Activated CD8-positive, alpha-beta memory T cell treated with anti-CD3 and anti-CD28 coated beads for 36 hours (primary cell): ENCODE data around the gene OR2A25. TPM values are rescaled to one million over a fixed set of nuclear protein-coding genes. Genes with fewer than 3 reads are reported as not detected.
"Not testable (repeated sequence)": the region's sequence is repeated elsewhere in the genome, so short reads cannot be mapped to it uniquely, and the experiment has no call there.

Experiments
- CTCF ChIA-PET: fragments of 350-600 bp; sonication (Branson Sonifier 250); formaldehyde crosslinking; loops from one replicate; lab custom pipeline; 2021; ENCODE audit warnings: antibody characterized with exemption; lab: Charles Lee
- POLR2A ChIA-PET: fragments of 350-600 bp; sonication (Branson Sonifier 250); formaldehyde crosslinking; loops from one replicate; lab custom pipeline; 2021; ENCODE audit warnings: antibody characterized with exemption; lab: Charles Lee
- total RNA-seq, 2 experiments: library from RNA; stranded (reverse); gene quantifications; one replicate each; pipeline ENCODE4 v1.2.3, GENCODE V29; 2021

Gene OR2A25
- total RNA-seq, result not detected

GRCh38 chr7:144069511-144069910 is at the start of gene OR2A25:
Gene OR2A25 (plus strand): TSS chr7:144069811. CDS start chr7:144074220, 4,409 bp downstream.
- ChIA-PET POLR2A (no interaction called here), CTCF (no interaction called here)

GRCh38 chr7:144020340-144020739 is 49.3 kb upstream of the OR2A25 start:
- POLR2A ChIA-PET, result no interaction called here

GRCh38 chr7:144022169-144022568 is 47.4 kb upstream of the OR2A25 start:
- ChIA-PET CTCF (no interaction called here), POLR2A (no interaction called here)

More at GRCh38 chr7:144020340-144020739, 49.3 kb upstream of the OR2A25 start:
- CTCF ChIA-PET, result no interaction called here

GRCh38 chr7:144023171-144023827 is 46.3 kb upstream of the OR2A25 start:
- ChIA-PET POLR2A (no interaction called here), CTCF (no interaction called here)

- POLR2A ChIA-PET, result interaction anchor here (0.7 kb wide), 1 partner anchor 43 kb away, joined by 3 read pairs; no protein-coding TSS in a partner anchor
- CTCF ChIA-PET, result no interaction called here
Observed at GRCh38 chr7:144024213-144024612, 45.4 kb upstream of the OR2A25 start.

- POLR2A ChIA-PET, result no interaction called here
Observed at GRCh38 chr7:144026203-144026883, 43.3 kb upstream of the OR2A25 start.

GRCh38 chr7:144027070-144027469 is 42.5 kb upstream of the OR2A25 start:
- POLR2A ChIA-PET, result no interaction called here

More at GRCh38 chr7:144026203-144026883, 43.3 kb upstream of the OR2A25 start:
- CTCF ChIA-PET, result no interaction called here

GRCh38 chr7:144027974-144028373 is 41.6 kb upstream of the OR2A25 start:
- ChIA-PET CTCF (no interaction called here), POLR2A (no interaction called here)

More at GRCh38 chr7:144027070-144027469, 42.5 kb upstream of the OR2A25 start:
- CTCF ChIA-PET, result no interaction called here

- ChIA-PET CTCF (no interaction called here), POLR2A (no interaction called here)
Observed at GRCh38 chr7:144028547-144028946, 41.1 kb upstream of the OR2A25 start.

GRCh38 chr7:144032516-144032915 is 37.1 kb upstream of the OR2A25 start:
- CTCF ChIA-PET, result interaction anchor here (0.6 kb wide), 1 partner anchor 128 kb away, joined by 3 read pairs; no protein-coding TSS in a partner anchor
- POLR2A ChIA-PET, result no interaction called here

- POLR2A ChIA-PET, result interaction anchor here (0.5 kb wide), 1 partner anchor 131 kb away, joined by 3 read pairs; the partner anchor contains the start of gene TCAF1
- CTCF ChIA-PET, result no interaction called here
Observed at GRCh38 chr7:144032985-144033709, 36.5 kb upstream of the OR2A25 start.

- CTCF ChIA-PET, result no interaction called here
- POLR2A ChIA-PET, result no interaction called here
Observed at GRCh38 chr7:144035385-144035784, 34.2 kb upstream of the OR2A25 start.

GRCh38 chr7:144036302-144036885 is 33.2 kb upstream of the OR2A25 start:
- POLR2A ChIA-PET, result no interaction called here
- CTCF ChIA-PET, result no interaction called here

- ChIA-PET CTCF (no interaction called here), POLR2A (no interaction called here)
Observed at GRCh38 chr7:144037414-144038035, 32.1 kb upstream of the OR2A25 start.

GRCh38 chr7:144038887-144039286 is 30.7 kb upstream of the OR2A25 start:
- POLR2A ChIA-PET, result no interaction called here
- CTCF ChIA-PET, result no interaction called here

- CTCF ChIA-PET, result no interaction called here
- POLR2A ChIA-PET, result no interaction called here
Observed at GRCh38 chr7:144048648-144049047, 21.0 kb upstream of the OR2A25 start, which contains the start of gene OR2A5. Gene OR2A5 (plus strand): TSS chr7:144048948. CDS start chr7:144050402, 1,454 bp downstream.

GRCh38 chr7:144049491-144049890 is 20.1 kb upstream of the OR2A25 start:
- ChIA-PET CTCF (no interaction called here), POLR2A (no interaction called here)

GRCh38 chr7:144050093-144050492 is 19.5 kb upstream of the OR2A25 start:
- POLR2A ChIA-PET, result no interaction called here
- CTCF ChIA-PET, result no interaction called here

GRCh38 chr7:144050884-144051283 is 18.7 kb upstream of the OR2A25 start:
- CTCF ChIA-PET, POLR2A ChIA-PET: not testable (repeated sequence)
